DMS114 treated with DMSO at 0.1 percent for 48 hours (cell line): ENCODE measurements around the gene RNASE7.
A peak's percentile ranks its signal among the peaks of the same experiment; 100 is the strongest.
"Not testable (repeated sequence)": the region's sequence is repeated elsewhere in the genome, so short reads cannot be mapped to it uniquely, and the experiment has no call there.

Experiments
- DNase-seq: peaks from one replicate; lab custom pipeline; 2025; ENCODE audit not compliant: unreplicated experiment; lab: John Stamatoyannopoulos, UW

The RNASE7 gene, protein sequence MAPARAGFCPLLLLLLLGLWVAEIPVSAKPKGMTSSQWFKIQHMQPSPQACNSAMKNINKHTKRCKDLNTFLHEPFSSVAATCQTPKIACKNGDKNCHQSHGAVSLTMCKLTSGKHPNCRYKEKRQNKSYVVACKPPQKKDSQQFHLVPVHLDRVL

DNA sequence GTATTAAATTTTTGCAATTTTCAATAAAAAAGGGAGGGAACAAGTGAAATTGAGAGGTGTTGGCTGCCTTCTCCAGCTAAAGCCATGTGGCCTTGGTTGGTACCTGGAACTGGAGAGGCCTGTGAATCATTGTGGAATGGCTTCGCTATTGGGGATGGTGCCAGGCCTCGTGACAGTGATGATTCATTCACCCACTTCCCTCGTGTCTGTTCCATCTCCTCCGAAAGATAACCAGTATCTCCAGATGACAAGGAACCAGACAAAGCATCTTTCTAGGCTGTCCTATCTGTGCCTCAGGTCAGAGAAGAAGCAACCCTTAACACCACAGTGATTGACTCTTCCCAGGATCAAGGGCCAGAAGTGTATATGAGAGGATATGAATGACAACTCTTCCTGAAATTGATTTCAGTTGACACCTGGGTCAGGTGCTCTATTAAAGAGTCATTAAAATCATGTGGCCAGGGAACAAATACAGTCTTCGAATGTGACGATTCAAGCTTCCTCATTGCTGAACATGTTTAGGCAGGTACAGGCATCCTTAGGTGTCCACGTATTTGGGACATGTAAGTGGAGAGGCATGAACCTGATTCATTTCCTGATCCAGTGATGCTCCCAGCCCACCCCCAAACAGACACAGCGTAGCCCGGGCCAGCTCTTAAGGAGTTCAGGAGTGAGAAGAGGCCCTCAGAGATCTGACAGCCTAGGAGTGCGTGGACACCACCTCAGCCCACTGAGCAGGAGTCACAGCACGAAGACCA lies at the start of gene RNASE7:
Gene RNASE7, plus strand, starts transcription at position 687 of the 758 bp plus-strand sequence. CDS start 631 bp downstream, outside the sequence.
- no peak for DNase-seq

DNA sequence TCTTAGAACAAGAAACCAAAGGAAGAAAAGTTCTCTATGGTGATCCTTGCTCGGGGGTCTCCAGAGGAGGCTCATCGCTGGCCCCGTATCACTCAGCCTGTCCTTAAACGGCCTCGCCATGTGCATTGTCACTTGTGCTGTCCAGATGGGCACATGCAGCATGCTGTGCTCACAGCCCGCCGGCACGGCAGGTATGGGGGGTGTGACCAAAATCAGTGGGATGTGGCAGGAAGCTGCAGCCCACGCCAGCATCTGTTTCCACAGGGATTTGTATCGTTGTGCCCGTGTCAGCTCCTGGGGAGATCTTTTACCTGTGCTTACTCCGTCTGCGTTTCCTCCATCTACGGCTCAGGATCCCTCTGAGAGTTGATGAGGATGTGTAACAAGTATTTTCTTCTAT lies 45.6 kb upstream of the RNASE7 start:
- DNase-seq = no peak

GRCh38 chr14:20997115-20997514 lies 45.0 kb upstream of the RNASE7 start:
- no peak for DNase-seq

GRCh38 chr14:20997564-20997963 lies 44.6 kb upstream of the RNASE7 start:
- DNase-seq = no peak

- DNase-seq = no peak
Observed at GRCh38 chr14:20998139-20998538, 44.0 kb upstream of the RNASE7 start.

DNA sequence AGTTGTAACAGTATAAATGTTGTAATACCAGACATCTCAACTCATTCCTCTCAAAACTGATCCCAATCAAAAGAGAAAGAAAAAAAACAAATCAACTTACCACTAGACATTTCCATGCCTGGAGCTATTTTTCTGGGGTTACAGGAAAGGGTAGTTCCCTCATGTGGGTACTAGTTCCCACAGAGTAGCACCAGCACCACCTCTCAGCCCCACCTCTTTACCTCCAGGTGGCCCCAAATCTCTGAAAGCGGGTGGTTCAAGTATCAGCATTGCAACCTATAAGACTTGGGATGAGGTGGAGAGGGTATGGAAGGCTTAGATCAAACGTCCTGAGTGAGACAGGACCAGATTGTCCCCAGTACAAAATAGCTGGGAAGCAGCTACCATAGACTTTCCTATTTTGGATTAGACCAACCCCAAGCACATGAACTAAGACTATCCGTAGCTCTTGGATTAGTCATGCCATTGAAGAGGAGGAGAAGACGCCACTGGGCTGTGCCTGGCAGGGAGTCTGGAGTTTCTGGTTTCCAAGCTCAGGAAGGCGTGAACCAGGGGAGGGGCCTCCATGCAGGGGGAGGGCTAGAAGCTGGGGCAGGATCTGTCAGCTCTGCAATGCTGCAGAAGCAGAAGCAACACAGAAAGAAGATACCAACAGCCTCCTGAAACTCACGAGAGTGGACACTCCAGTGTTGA lies 43.3 kb upstream of the RNASE7 start, which contains the start of gene SLC39A2:
Gene SLC39A2, plus strand, starts transcription at position 620 of the 693 bp plus-strand sequence. CDS start 154 bp downstream, outside the sequence.
- DNase-seq = no peak

DNA sequence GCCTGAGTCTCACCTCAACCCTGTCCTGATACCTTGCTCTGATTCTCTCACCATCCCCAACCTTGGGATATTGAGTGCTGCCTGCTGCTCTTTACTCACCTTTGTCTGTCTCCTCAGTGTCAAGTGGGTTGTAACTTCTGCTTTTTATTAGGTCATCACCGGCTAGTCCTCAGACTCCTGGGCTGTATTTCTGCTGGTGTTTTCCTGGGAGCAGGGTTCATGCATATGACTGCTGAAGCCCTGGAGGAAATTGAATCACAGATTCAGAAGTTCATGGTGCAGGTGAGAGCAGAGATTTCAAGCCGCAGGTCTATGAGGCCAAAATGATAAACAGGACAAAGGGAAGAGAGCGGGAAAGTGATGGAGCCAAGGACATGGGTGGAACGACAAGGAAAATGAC lies 42.6 kb upstream of the RNASE7 start:
- no peak for DNase-seq

DNA sequence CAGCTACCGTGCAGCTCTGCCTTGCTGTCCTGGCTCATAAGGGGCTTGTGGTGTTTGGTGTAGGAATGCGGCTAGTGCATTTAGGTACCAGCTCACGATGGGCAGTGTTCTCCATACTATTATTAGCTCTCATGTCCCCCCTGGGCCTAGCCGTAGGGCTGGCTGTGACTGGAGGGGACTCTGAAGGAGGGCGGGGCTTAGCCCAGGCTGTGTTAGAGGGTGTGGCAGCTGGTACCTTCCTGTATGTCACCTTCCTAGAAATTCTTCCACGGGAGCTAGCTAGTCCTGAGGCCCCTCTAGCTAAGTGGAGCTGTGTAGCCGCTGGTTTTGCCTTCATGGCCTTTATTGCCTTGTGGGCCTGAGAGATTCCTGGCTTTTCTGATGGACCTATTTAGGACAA lies 40.9 kb upstream of the RNASE7 start:
- no peak for DNase-seq

DNA sequence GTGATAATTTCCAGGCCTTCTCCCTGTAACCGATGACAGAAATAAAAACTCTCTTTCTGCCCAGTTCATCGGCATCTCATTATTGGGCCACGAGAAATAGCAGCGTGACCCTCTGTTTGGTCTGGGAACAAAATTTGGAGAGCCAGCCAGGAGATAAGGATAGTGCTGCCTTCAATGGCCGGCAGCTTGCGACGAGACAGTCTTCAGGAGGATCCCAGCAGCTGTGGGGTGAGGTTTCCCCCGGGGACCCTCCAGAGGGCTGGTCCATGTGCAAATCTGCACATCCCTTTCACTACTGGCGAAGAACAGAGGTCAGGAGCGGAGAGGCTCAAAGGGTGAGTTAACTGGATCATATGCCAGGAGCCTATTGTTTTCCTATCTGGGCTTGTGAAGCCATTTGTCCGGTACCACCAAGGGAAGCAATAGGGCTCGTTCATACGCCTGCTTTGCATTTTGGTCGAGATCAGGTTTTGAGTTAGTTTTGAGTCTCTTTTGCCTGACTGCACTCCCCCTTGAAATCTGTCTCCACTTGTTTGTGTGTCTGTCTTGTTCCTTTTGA lies 38.3 kb upstream of the RNASE7 start:
- DNase-seq = no peak

GRCh38 chr14:21009721-21010120 lies 32.4 kb upstream of the RNASE7 start:
- DNase-seq = not testable (repeated sequence)

- no peak for DNase-seq
Observed at GRCh38 chr14:21011136-21011535, 31.0 kb upstream of the RNASE7 start.

- DNase-seq = peak; percentile 68
Observed at GRCh38 chr14:21014761-21015190, 27.4 kb upstream of the RNASE7 start.

GRCh38 chr14:21015312-21015711 lies 26.9 kb upstream of the RNASE7 start:
- no peak for DNase-seq

DNA sequence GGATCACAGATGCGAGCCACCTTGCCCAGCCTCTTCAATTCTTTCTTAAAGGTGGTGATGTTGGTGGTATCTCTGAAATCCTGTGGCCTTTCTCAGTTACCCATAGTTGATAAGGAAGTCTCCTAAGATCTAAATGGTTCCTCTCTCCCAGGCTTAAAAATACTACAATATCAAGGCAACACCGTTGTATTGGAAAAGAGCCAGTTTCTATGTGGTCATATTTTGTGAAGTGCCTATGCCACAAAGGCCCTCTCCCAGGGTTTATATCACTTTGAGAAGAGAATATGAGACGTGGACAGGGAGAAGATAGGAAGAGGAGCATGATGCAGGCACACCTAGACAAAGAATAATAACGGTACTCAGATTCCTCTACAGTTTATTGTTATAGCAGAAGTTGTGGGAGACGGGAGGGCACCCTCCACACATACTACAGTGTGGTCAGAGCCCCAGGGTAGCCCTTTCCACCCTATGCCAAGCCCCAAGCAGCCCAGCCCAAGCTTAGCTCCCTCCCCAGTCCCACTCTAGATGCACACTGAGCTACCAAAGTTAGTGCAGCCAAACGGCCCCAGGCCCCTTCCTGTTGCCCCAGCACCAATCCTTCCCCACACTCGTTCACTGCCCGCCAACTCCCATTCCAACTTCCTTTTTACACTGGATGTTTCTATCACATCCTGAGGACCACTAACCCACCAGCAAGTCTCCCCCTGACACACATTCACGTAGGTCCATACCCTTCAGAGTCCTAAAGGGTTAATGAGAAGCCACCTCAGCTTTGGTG lies 25.6 kb upstream of the RNASE7 start:
- no peak for DNase-seq

DNA sequence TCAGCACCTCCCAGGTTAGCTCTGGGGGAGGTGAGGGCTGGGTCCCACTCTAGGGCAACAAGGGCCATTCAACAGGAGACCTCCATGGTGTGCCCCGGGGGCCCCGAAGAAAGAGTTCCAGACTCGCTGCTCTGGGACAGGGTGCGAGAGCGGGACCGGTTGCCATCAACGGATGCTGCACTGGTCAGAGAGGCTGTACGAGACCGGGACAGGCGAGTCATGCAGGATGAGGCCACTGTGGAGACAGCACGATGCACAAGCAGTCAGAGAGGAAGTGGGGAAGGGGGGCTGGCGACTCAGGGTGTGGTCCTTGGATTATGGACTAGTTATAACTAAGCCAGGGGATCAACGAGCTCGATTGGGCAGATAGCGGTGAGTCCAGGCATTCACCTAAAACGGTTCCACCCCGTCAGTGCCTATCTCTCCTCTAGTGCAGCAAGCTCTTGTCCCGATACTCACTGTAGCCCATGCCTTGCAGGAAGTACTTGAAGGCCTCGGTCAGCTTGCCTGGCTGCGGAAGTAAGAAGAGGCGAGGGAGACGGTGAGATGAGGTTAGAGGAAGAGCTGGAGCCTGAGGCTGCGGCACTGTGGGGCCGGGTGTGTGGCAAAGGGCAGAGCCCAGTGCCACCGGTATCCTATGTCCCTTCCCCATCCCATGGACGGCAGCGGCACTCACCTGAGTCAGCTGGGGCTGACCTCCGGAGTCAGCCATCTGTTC lies 24.5 kb upstream of the RNASE7 start:
- DNase-seq = no peak

DNA sequence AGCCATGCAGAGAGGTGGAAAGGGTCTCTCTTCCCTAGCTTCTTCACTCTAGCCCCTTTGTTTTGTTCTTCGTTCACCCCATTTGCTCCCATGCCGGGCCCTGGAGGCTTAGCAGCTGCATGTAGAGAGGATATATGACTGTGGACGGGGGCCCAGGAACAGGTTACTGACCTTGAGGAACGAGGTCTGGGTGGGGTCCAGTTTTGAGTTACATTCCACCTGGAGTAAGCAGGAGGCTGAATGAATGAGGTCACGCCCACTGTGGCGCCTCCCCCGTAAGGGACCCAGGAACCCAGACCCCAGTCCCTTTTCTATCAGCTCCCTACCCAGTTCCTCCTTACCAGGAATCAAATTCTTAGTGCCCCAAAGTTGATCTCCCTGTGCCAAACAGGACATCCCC lies 23.9 kb upstream of the RNASE7 start:
- no peak for DNase-seq

DNA sequence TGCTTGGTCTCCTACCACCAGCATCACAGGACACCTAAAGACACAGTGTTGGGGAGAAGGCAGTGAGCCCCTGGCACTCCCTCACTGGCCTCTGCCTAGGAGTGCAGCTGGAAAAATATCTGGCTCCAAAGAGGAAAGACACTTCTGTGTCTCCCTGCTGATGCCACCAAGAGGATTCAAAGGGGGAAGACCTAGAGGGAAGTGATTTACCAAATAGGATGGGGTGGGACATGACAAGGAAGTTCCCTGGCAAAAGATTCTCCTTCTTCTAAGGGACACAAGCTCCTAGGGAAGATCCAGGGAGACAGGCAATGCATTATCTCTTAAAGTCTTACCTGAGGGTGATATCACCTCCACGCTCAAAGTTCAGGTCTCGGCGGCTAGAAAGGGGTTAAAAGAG lies 23.4 kb upstream of the RNASE7 start:
- no peak for DNase-seq

DNA sequence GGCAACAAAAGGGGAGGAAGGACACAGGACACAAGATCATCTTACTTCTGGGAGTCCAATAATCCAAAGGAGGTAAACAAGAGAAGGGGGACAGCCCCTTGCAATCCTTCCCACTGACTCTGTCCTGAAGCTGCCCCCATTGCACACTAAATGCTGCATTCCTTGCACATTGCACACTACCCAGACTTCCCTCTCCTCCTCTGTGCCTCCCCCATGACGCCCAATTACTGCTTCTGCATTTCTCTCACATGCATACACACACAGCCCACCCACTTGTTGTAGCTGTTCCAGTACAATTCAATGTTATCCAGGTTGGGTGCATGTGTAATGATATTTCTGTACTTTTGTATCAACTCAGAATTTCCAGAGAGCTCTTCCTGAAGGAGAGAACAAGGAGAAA lies 22.8 kb upstream of the RNASE7 start:
- DNase-seq = no peak

DNA sequence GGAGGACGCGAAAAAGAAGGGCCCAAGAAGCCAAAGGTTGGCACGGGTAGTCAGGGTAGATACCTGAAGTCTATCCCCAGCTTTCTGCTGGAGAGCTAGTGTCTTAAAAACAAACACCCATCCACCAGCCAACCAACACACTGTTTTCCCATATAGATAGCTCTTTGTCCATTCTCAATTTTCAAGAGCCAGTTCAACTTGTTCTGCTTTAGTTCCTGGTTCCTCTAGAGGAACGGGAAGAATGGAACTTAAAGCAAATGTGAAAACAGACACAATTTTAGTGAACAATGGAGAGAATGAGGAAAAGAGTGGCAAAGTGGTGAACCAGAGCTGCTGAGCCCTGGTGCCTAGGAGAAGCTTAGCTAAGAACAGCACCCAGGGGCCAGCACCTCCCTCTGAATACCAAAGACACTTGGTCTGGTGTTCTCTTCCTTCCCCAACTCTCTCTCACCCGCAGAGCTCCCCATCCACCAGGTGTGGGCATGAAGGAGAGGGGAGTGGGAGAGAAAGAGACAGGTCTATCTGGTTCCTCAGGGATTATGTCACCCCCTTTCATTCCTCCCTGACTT lies 21.1 kb upstream of the RNASE7 start:
- no peak for DNase-seq

GRCh38 chr14:21022686-21023085 lies 19.5 kb upstream of the RNASE7 start:
- DNase-seq = no peak
